Muscle of arm (tissue), 12 donors: Measurements from ENCODE around the gene C8A. TPM values are rescaled to one million over a fixed set of nuclear protein-coding genes. Genes with fewer than 3 reads are reported as not detected.

Experiments
- DNase-seq: peaks from one replicate; pipeline ENCODE4 v3.0.0-alpha.2; 2013
- polyA plus RNA-seq, 12 donors: library from polyadenylated mRNA; unstranded; fragments of 120-200 nt; gene quantifications; one replicate each; pipeline ENCODE4 v1.2.1, GENCODE V29; 2013; ENCODE audit not compliant: insufficient read length in 12 of 12

C8A gene
- polyA plus RNA-seq, 12 donors: 0.47 TPM; not detected in 11

GRCh38 chr1:56967355-56967754, 112.8 kb downstream of the C8A start:
- no peak for DNase-seq

Other genes with a start within 250 kb of the C8A start
- gene PRKAA2, start 209.5 kb upstream of the C8A start, polyA plus RNA-seq: 10 to 100 TPM; 11.4 to 73.9 (median 45.8) TPM
- under 1 TPM in 8 of 12 donors, not detected in 4; 0.09 to 0.67 (median 0.27) TPM for gene FYB2, start 35.4 kb upstream of the C8A start, polyA plus RNA-seq
- 1 to 10 TPM in 1 of 12 donors, under 1 TPM in 1, not detected in 10; 0.08 to 1.1 TPM for gene C8B, start 111.2 kb downstream of the C8A start, polyA plus RNA-seq